ENCODE measurements around the gene HRAS. TPM values are rescaled to one million over a fixed set of nuclear protein-coding genes. Genes with fewer than 3 reads are reported as not detected.

Gene HRAS
- polyA plus RNA-seq, 1 experiment, result 44.7 TPM

GRCh38 chr11:563066-563811 lies 27.9 kb upstream of the HRAS start:
- peaks cover 11% of the 10 kb centered on the region for H3K27me3 ChIP-seq (ENCODE audit: control insufficient read depth, insufficient read depth, low read length)
- ChIA-PET POLR2A (no interaction called here), CTCF (no interaction called here)
- no peaks in the 10 kb centered on the region; the same call in 1 of the 2 replicates for H3K9me3 ChIP-seq (ENCODE audit: control insufficient read depth, insufficient read depth, low read length)
- H3K27ac ChIP-seq (ENCODE audit: low read depth, low read length), result no peak overlapping the region
- DNase-seq (ENCODE audit: low read depth, low spot score), result no peak
- no peak for TF ChIP-seq CTCF (IDR thresholded peaks at IDR 0.05; ENCODE audit: low read depth, low read length)
- no peak overlapping the region for H3K4me3 ChIP-seq (ENCODE audit: low read depth, low read length)

GRCh38 chr11:562046-562645 lies 26.8 kb upstream of the HRAS start:
- TF ChIP-seq CTCF (IDR thresholded peaks at IDR 0.05; ENCODE audit: low read depth, low read length), result no peak
- no peak for DNase-seq (ENCODE audit: low read depth, low spot score)
- POLR2A ChIA-PET, result no interaction called here
- Histone ChIP-seq H3K4me3 (ENCODE audit: low read depth, low read length) (no peak overlapping the region; the same call in 1 of the 2 replicates), H3K27me3 (ENCODE audit: control insufficient read depth, insufficient read depth, low read length) (peaks cover 22% of the 10 kb centered on the region), H3K27ac (ENCODE audit: low read depth, low read length) (no peak overlapping the region), H3K9me3 (ENCODE audit: control insufficient read depth, insufficient read depth, low read length) (no peaks in the 10 kb centered on the region; the same call in 1 of the 2 replicates)
- CTCF ChIA-PET, result no interaction called here

- H3K27me3 ChIP-seq (ENCODE audit: control insufficient read depth, insufficient read depth, low read length), result peaks cover 30% of the 10 kb centered on the region
- TF ChIP-seq CTCF (IDR thresholded peaks at IDR 0.05; ENCODE audit: low read depth, low read length), result no peak
- H3K4me3 ChIP-seq (ENCODE audit: low read depth, low read length), result peak overlapping the region; percentile 63
- POLR2A ChIA-PET, result no interaction called here
- no peak overlapping the region for H3K27ac ChIP-seq (ENCODE audit: low read depth, low read length)
- peaks cover under 1% of the 10 kb centered on the region; the same call in 1 of the 2 replicates for H3K9me3 ChIP-seq (ENCODE audit: control insufficient read depth, insufficient read depth, low read length)
- DNase-seq (ENCODE audit: low read depth, low spot score), result no peak
- CTCF ChIA-PET, result no interaction called here
These were observed 26.0 kb upstream of the HRAS start for GRCh38 chr11:561148-562003.

GRCh38 chr11:560305-561147 lies 25.1 kb upstream of the HRAS start, which contains the start of the genes LMNTD2 and RASSF7:
LMNTD2 (minus strand) TSS chr11:560738; CDS start chr11:560716, 22 bp downstream.
RASSF7 (plus strand) TSS chr11:560970; CDS start chr11:561769, 799 bp downstream.
- DNase-seq (ENCODE audit: low read depth, low spot score), result peak; percentile 36
- ChIA-PET CTCF (interaction anchor here (0.5 kb wide), 1 partner anchor 215 kb away, joined by 3 read pairs; no protein-coding TSS in a partner anchor), POLR2A (no interaction called here)
- Histone ChIP-seq H3K4me3 (ENCODE audit: low read depth, low read length) (peak within 1 kb of the TSS; percentile 63), H3K27me3 (ENCODE audit: control insufficient read depth, insufficient read depth, low read length) (peaks cover 33% of the 10 kb centered on the region), H3K27ac (ENCODE audit: low read depth, low read length) (no peak within 1 kb of the TSS), H3K9me3 (ENCODE audit: control insufficient read depth, insufficient read depth, low read length) (peaks cover 3% of the 10 kb centered on the region; the same call in 1 of the 2 replicates)
- no peak for TF ChIP-seq CTCF (IDR thresholded peaks at IDR 0.05; ENCODE audit: low read depth, low read length)
